Measurements from ENCODE around the gene NCOR2. TPM values are rescaled to one million over a fixed set of nuclear protein-coding genes. Genes with fewer than 3 reads are reported as not detected.

NCOR2 gene
- total and polyA plus RNA-seq, 2 of the 4 experiments (the other 2 are of a cell fraction), result 12.9 to 40.8 TPM

- H3K79me1 ChIP-seq (ENCODE audit: low read depth in 1 of 2, low read length in 2 of 2), result peaks cover 22 to 82% of the 10 kb centered on the region in 2 experiments
- H3K4me2 ChIP-seq (ENCODE audit: low read depth, low read length), result no peak overlapping the region
- H3K18ac ChIP-seq (ENCODE audit: low read depth, low read length), result no peak overlapping the region
- H3K14ac ChIP-seq (replicated peaks; ENCODE audit: low read depth, low read length), result no peak overlapping the region
- peaks cover 38% of the 10 kb centered on the region for H3K4me1 ChIP-seq (ENCODE audit: control insufficient read depth, insufficient read depth, low read length)
- intact Hi-C loops (cut with micrococcal nuclease) (no loop called here), dilution Hi-C loops (cut with HindIII; ENCODE audit: low sequenced_read_pairs, unreplicated experiment) (no loop called here), in situ Hi-C loops (cut with MboI; ENCODE audit: low sequenced_read_pairs) (no loop called here)
- WGBS, 2 experiments (ENCODE audit: extremely low coverage in 2 of 2, insufficient read length in 1 of 2), result 62% methylated on average over 4 of the region's 20 CpGs; no CpG with 5 or more reads in 1 of the 2 experiments
- H3K27me3 ChIP-seq (ENCODE audit: control insufficient read depth, insufficient read depth, low read length), result no peaks in the 10 kb centered on the region
- H2BK120ac ChIP-seq (ENCODE audit: low read depth, low read length), result no peak overlapping the region
- H3K9me3 ChIP-seq (ENCODE audit: control insufficient read depth, insufficient read depth, low read length), result no peaks in the 10 kb centered on the region
- H2AK9ac ChIP-seq (replicated peaks; ENCODE audit: low read depth, low read length, poor library complexity), result no peak overlapping the region
- H2BK20ac ChIP-seq (ENCODE audit: low read depth, low read length), result no peak overlapping the region
- H4K91ac ChIP-seq (ENCODE audit: insufficient read depth, low read depth, low read length), result no peak overlapping the region
- no peak overlapping the region for H3K9ac ChIP-seq (ENCODE audit: low read depth, low read length)
- no peak overlapping the region for H4K8ac ChIP-seq (ENCODE audit: low read depth in 2 of 2, low read length in 2 of 2)
- TF ChIP-seq NFE2L2 (IDR thresholded peaks at IDR 0.05; ENCODE audit: low read depth, low read length) (no peak), FOS (IDR thresholded peaks at IDR 0.05; ENCODE audit: low read depth, low read length) (no peak), BHLHE40 (IDR thresholded peaks at IDR 0.05; ENCODE audit: low read depth, low read length) (no peak), RCOR1 (IDR thresholded peaks at IDR 0.05; ENCODE audit: insufficient replicate concordance, low read length) (no peak), MXI1 (IDR thresholded peaks at IDR 0.05; ENCODE audit: borderline replicate concordance, low read depth, low read length) (peak; percentile 46; the same call in 1 of the 2 replicates)
- H3K4me3 ChIP-seq (ENCODE audit: insufficient read depth, low read depth, low read length), result no peak overlapping the region
- H3K4ac ChIP-seq (ENCODE audit: low read depth, low read length), result no peak overlapping the region
- no peak overlapping the region for H3K56ac ChIP-seq (ENCODE audit: extremely low read depth, insufficient read depth, low read length)
- BruUV-seq (replicated peaks), result no TSS peak
- ChIA-PET POLR2A (ENCODE audit: unreplicated experiment) (no interaction called here), CTCF (no interaction called here)
- peak overlapping the region; percentile 37; the same call in 1 of the 2 replicates for H2AK5ac ChIP-seq (ENCODE audit: low read depth, low read length)
- H4K20me1 ChIP-seq (ENCODE audit: insufficient read depth, low read length), result peaks cover 88% of the 10 kb centered on the region
- H2BK15ac ChIP-seq (ENCODE audit: low read depth, low read length), result no peak overlapping the region
- DNase-seq, result no peak
- H3K36me3 ChIP-seq (ENCODE audit: control insufficient read depth, insufficient read depth, low read length), result no peaks in the 10 kb centered on the region
- no peak overlapping the region for H4K5ac ChIP-seq (ENCODE audit: low read depth, low read length)
- no peak overlapping the region for H2AFZ ChIP-seq (replicated peaks; ENCODE audit: low read length, poor library complexity)
- no peak overlapping the region for H3K23ac ChIP-seq (ENCODE audit: low read depth, low read length)
- peaks cover 19% of the 10 kb centered on the region for H3K9me1 ChIP-seq (ENCODE audit: insufficient read depth, low read length)
- H3K27ac ChIP-seq (ENCODE audit: insufficient read depth, low read length), result no peak overlapping the region
- no peak for ATAC-seq (ENCODE audit: low read depth)
- no peak overlapping the region for H2BK5ac ChIP-seq (ENCODE audit: low read depth, low read length, poor library complexity, severe bottlenecking)
These were observed 24.3 kb downstream of the NCOR2 start for GRCh38 chr12:124543052-124543589.

All from IMR-90 (cell line).